HUES64 (cell line): ENCODE data around the gene DNMT3L.
"Not testable (repeated sequence)": the region's sequence is repeated elsewhere in the genome, so short reads cannot be mapped to it uniquely, and the experiment has no call there.

Experiments used
- H3K27ac ChIP-seq: 2 replicates; pipeline ENCODE4 v1.7.0; 2013; ENCODE audit warnings: low read depth, low read length, inconsistent platforms
- H3K27me3 ChIP-seq: 2 replicates; pipeline ENCODE4 v1.6.1; 2013; ENCODE audit warnings: mild to moderate bottlenecking, low read length; ENCODE audit not compliant: insufficient read depth
- H3K36me3 ChIP-seq: 2 replicates; pipeline ENCODE4 v1.6.1; 2013; ENCODE audit warnings: mild to moderate bottlenecking, low read length; ENCODE audit not compliant: insufficient read depth
- H3K4me1 ChIP-seq: 2 replicates; pipeline ENCODE4 v1.6.1; 2013; ENCODE audit warnings: mild to moderate bottlenecking, low read length, moderate library complexity; ENCODE audit not compliant: insufficient read depth
- H3K4me3 ChIP-seq: 2 replicates; pipeline ENCODE4 v1.5.1; 2013; ENCODE audit warnings: mild to moderate bottlenecking, low read length, moderate library complexity
- H3K9ac ChIP-seq: 2 replicates; pipeline ENCODE4 v1.6.1; 2013; ENCODE audit warnings: mild to moderate bottlenecking, low read depth, low read length
- H3K9me3 ChIP-seq: 2 replicates; pipeline ENCODE4 v1.6.1; 2013; ENCODE audit warnings: low read depth, low read length; ENCODE audit not compliant: insufficient read depth
- WGBS: fragments of 150-250, 120-280 bp; methylation state at CpG from one replicate; pipeline ENCODE4 v1.1.7; 2013; ENCODE audit warnings: missing lambda C conversion rate; 5-methylcytosine and 5-hydroxymethylcytosine counted together

Gene DNMT3L

DNA sequence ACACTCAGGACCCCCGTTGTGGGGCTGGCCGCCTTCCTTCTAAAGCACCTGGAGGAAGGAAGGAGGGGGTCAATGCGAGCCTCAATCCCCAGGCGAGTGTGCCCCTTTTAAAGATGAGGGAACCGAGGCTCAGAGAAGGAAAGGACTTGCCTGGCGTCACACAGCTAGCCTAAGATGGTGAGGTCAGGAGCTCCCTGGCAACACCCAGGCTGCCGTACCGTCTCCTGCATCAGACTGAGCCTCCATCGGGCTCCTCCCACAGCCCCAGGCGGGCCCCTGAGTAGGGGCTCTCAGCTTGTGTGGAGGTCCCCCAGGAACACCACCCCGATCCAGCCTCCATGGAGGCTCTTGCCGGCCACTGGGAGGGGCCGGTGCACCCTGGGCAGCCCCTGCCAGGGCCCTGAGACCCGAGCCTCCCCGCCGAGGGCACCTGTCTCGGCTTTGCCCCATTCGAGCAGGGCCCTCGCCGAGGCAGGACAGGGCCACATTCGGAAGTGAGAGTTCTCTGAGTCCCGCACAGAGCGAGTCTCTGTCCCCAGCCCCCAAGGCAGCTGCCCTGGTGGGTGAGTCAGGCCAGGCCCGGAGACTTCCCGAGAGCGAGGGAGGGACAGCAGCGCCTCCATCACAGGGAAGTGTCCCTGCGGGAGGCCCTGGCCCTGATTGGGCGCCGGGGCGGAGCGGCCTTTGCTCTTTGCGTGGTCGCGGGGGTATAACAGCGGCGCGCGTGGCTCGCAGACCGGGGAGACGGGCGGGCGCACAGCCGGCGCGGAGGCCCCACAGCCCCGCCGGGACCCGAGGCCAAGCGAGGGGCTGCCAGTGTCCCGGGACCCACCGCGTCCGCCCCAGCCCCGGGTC is 23.7 kb upstream of the DNMT3L start, which contains the start of gene AIRE:
Gene AIRE (plus strand): TSS at position 739 of the 855 bp plus-strand sequence. CDS start 131 bp downstream, outside the sequence.
- Histone ChIP-seq H3K27ac (no peak within 1 kb of the TSS), H3K36me3 (no peaks in the 10 kb centered on the region), H3K9ac (peak within 1 kb of the TSS; percentile 31; the same call in 1 of the 2 replicates), H3K4me1 (peaks cover 16% of the 10 kb centered on the region), H3K9me3 (no peaks in the 10 kb centered on the region), H3K4me3 (peak within 1 kb of the TSS; percentile 54), H3K27me3 (peaks cover 36% of the 10 kb centered on the region)
- 22% methylated on average over 56 of the region's 56 CpGs for WGBS

DNA sequence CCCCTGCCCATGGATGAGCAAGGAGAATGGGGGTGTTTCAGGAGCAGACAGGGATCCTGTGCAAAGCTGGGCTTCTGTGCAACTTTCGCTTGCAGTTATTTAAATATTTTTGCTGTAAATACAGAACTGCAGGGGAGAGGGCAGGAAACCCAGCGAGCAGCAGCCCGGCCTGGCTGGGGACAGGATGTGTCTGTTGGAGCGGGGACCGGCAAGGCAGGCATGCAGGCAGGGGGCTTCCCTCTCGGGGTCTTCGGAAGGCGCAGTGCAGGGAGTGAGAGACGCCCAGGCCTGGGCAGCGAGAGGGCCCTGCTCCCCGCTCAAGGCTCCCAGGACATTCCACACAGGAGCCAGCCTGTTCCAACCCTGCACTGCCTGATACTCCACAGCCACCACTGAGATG is 22.3 kb upstream of the DNMT3L start:
- Histone ChIP-seq H3K27ac (peak overlapping the region; percentile 52; the same call in 1 of the 2 replicates), H3K36me3 (no peaks in the 10 kb centered on the region), H3K27me3 (peaks cover 36% of the 10 kb centered on the region), H3K4me1 (peaks cover 16% of the 10 kb centered on the region), H3K4me3 (no peak overlapping the region), H3K9me3 (no peaks in the 10 kb centered on the region), H3K9ac (0 out of 2 replicates have a peak overlapping the region, but pooled peaks have one; percentile 44)
- 66% methylated on average over 11 of the region's 11 CpGs for WGBS

DNA sequence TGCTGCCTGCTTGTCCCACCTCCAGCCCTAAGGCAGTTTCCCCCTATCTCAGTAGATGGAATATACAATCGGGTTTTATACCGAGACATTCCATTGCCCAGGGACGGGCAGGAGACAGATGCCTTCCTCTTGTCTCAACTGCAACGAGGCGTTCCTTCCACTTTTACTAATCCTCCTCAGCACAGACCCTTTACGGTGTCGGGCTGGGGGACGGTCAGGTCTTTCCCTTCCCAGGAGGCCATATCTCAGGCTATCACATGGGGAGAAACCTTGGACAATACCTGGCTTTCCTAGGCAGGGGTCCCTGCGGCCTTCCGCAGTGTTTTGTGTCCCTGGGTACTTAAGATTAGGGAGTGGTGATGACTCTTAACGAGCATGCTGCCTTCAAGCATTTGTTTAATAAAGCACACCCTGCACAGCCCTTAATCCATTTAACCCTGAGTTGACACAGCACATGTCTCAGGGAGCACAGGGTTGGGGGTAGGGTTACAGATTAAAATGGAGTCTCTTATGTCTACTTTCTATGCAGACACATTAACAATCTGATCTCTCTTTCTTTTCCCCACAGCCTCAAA is 21.6 kb upstream of the DNMT3L start:
- WGBS: 12% methylated on average over 10 of the region's 11 CpGs
- H3K36me3 ChIP-seq, H3K9me3 ChIP-seq, H3K4me3 ChIP-seq, H3K9ac ChIP-seq: not testable (repeated sequence)
- H3K4me1 ChIP-seq: peaks cover 16% of the 10 kb centered on the region
- peaks cover 36% of the 10 kb centered on the region for H3K27me3 ChIP-seq
- peak overlapping the region; percentile 52; the same call in 1 of the 2 replicates for H3K27ac ChIP-seq

DNA sequence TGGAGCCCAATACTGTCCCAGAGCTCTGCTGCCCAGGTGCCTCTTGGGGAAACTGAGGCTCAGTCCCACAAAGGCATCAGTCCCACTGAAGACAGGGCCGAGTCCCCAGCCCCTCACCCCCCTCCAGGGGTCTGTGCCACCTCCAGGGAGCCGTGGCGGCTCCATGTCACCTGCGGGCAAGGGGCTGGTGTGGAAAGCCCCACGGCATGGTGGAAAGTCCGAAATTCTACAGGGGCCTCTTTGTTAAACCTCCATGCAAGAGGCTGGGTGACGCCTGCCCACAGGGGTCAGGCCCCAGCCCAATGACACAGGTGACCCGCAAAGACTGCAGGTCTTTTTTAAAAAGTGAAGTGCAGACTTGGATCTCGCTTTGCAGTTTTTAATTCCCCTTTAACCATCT is 20.7 kb upstream of the DNMT3L start:
- Histone ChIP-seq H3K4me3 (no peak overlapping the region), H3K4me1 (peaks cover 16% of the 10 kb centered on the region), H3K9me3 (no peaks in the 10 kb centered on the region), H3K27ac (no peak overlapping the region), H3K9ac (no peak overlapping the region), H3K27me3 (peaks cover 36% of the 10 kb centered on the region), H3K36me3 (no peaks in the 10 kb centered on the region)
- WGBS: 90% methylated on average over 9 of the region's 9 CpGs

DNA sequence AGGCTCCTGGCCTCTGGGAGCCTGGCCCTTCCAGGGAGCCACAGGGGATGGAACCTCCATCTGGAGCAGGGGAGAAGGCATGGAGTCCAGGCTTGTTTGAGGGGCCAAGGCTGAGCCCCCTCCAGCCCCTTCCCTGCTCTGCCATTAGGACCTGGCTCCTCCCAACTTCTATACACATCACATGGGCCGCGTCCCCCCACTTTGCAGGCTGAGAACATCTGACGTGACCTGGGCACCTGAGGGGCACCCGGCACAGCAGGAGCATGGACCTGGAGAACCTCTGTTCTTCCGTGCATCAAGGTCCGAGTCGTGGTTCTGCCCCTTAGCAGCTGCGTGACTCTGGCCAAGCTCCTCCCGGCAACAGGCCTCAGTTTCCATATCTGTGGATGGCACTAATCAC is 20.1 kb upstream of the DNMT3L start:
- Histone ChIP-seq H3K9me3 (no peaks in the 10 kb centered on the region), H3K27me3 (peaks cover 35% of the 10 kb centered on the region), H3K36me3 (no peaks in the 10 kb centered on the region), H3K4me1 (peaks cover 16% of the 10 kb centered on the region), H3K9ac (no peak overlapping the region), H3K27ac (no peak overlapping the region), H3K4me3 (no peak overlapping the region)
- WGBS: 93% methylated on average over 9 of the region's 9 CpGs

DNA sequence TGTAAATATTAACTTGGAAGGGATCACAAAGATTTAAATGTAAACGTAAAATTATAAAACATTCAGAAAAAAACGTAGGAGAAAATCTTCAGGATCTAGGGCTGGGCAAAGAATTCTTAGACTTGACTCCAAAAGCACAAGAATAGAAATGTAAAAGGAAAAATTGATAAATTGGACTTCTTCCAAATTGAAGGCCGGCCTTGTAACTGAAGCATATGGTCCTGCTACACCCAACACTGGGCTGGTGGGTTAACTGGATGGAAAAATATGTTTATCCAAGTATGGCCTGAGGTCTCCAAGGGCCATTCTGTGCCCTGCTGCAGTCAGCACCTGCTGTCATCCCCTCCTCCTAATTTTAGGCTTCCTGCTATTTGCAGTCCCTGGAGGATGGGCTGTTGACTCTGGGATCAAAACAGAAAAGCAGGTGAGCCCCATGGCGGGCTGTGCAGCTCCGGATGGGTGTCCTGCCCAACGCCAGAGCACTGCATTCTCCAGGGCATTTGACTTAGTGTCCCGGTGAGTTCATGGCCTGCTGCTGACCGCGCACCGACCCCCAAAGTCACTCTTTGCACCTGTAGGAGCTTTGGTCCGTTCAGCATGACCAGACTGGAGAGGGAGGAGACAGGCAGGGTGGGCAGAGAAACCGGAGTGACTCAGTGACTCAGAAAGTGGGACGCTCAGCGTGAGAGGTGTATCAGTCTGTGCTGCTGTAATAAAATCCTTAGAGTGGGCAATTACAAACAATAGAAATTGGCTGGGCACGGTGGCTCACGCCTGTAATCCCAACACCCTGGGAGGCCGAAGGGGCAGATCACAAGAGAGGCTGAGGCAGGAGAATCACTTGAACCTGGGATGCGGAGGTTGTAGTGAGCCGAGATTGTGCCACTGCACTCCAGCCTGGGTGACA is 17.9 kb upstream of the DNMT3L start:
- Histone ChIP-seq H3K4me3 (no peak overlapping the region), H3K4me1 (peaks cover 12% of the 10 kb centered on the region), H3K27ac (no peak overlapping the region), H3K27me3 (peaks cover 14% of the 10 kb centered on the region), H3K9me3 (no peaks in the 10 kb centered on the region), H3K36me3 (no peaks in the 10 kb centered on the region), H3K9ac (no peak overlapping the region)
- 92% methylated on average over 18 of the region's 19 CpGs for WGBS

DNA sequence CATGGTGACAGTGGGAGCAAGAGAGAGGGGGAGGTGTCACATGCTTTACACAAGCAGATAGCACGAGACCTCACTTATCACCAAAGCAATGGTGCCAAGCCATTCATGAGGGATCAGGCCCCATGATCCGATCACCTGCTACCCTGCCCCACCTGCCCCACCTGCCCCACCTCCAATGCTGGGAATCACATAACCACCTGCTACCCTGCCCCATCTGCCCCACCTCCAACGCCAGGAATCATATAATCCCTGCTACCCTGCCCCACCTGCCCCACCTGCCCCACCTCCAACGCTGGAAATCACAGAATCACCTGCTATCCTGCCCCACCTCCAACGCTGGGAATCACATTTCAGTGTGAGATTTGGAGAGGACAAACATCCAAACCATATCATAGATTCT is 13.3 kb upstream of the DNMT3L start:
- 79% methylated on average over 5 of the region's 5 CpGs for WGBS

DNA sequence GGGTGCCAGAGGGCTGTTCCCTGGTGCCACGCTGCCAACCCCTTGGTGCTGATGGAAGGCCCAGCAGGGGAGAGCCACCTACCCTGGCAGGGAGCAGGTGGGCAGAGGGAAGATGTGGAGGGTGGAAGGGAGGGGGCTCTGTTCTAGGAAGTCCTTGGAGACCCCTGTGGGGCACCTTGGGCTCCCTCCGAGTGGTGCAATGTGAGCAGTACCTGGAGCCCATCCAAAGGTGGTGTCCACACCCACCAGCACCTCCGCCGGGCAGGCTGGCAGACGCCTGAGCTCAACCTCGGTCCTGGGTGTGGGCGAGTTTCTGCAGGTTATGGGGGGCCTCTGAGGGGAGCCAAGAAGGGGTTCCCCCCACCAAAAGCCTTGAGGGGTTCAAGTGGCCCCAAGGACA is 11.3 kb upstream of the DNMT3L start:
- Histone ChIP-seq H3K4me1 (no peaks in the 10 kb centered on the region), H3K36me3 (no peaks in the 10 kb centered on the region), H3K4me3 (no peak overlapping the region), H3K27ac (no peak overlapping the region), H3K27me3 (no peaks in the 10 kb centered on the region), H3K9ac (no peak overlapping the region), H3K9me3 (no peaks in the 10 kb centered on the region)
- WGBS: 93% methylated on average over 7 of the region's 7 CpGs

More for the DNA sequence above, 13.3 kb upstream of the DNMT3L start:
- no peaks in the 10 kb centered on the region for H3K27me3 ChIP-seq
- H3K4me1 ChIP-seq: no peaks in the 10 kb centered on the region
- H3K27ac ChIP-seq: no peak overlapping the region
- no peak overlapping the region for H3K9ac ChIP-seq
- H3K4me3 ChIP-seq: no peak overlapping the region
- H3K36me3 ChIP-seq: no peaks in the 10 kb centered on the region
- no peaks in the 10 kb centered on the region for H3K9me3 ChIP-seq

DNA sequence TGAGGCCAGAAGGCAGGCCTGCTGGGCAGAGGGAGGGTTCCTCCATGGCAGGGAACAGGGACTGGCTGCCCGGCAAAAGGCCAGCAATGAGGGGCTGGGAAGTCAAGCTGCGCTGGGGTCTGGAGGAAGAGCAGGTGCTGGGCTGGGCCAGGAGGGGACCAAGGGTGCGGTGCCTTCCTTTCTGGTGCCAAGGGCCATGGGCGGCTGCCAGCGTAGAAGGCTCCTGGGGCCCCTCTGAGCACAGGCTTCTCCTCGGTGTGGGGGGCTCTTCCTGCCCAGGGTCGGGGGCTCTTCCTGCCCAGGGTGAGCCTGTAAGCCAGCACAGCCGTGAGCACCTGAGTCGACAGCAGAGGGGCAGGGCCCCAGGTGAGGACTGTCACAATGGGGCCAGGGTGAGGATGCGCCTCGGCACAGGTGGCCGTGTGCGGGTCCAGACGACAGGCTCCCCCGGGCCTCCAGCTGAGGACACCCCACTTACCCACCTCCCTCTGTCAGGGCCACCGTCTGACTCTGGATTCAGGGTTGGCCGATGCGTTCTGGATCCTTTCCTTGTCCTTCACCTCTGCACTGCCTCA is 10.7 kb upstream of the DNMT3L start:
- H3K27ac ChIP-seq: no peak overlapping the region
- no peaks in the 10 kb centered on the region for H3K4me1 ChIP-seq
- H3K36me3 ChIP-seq: no peaks in the 10 kb centered on the region
- H3K27me3 ChIP-seq: no peaks in the 10 kb centered on the region
- H3K9me3 ChIP-seq: no peaks in the 10 kb centered on the region
- 87% methylated on average over 18 of the region's 18 CpGs for WGBS
- no peak overlapping the region for H3K9ac ChIP-seq
- H3K4me3 ChIP-seq: no peak overlapping the region

DNA sequence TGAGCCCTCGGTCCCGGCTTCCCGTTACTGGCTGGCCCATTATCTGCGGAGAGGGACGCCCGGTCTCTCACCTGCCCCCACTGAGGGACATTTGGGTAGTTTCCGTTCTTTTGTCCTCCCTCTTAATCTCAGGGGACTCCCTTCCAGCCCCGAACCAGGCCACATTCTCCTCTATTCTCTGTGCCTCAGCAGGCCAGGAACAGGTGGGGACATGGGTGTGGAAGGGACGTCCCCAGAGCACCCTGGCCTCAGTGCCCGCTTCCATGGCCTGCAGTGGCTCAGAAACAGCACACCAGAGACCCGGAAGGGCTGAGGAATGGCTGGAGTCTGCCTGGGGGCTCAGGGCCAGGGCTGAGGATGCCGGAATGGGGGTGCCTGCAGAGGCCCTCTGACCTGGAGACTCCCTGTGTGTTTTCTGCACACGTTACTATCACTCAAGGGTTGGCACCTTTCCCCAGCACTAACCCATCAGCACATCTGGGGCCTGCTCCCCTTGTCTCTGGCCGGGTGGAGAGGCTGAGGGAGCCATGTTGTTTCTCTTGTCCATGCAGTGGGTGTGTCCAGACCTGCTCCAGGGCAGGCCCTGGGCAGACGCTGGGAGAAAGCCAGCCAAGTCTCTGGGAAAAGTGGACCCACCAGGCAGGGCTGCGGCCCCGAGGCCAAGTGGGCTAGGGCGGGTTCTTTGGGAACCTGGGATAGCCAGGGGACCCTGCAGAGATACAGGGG is 10.0 kb upstream of the DNMT3L start:
- no peaks in the 10 kb centered on the region for H3K4me1 ChIP-seq
- no peak overlapping the region for H3K27ac ChIP-seq
- H3K36me3 ChIP-seq: no peaks in the 10 kb centered on the region
- WGBS: 92% methylated on average over 17 of the region's 18 CpGs
- no peaks in the 10 kb centered on the region for H3K9me3 ChIP-seq
- H3K27me3 ChIP-seq: no peaks in the 10 kb centered on the region
- no peak overlapping the region for H3K9ac ChIP-seq
- H3K4me3 ChIP-seq: no peak overlapping the region
